ENCODE data around the gene ST3GAL4.
A peak's percentile ranks its signal among the peaks of the same experiment; 100 is the strongest.
"Not testable (repeated sequence)": the region's sequence is repeated elsewhere in the genome, so short reads cannot be mapped to it uniquely, and the experiment has no call there.

Gene ST3GAL4

DNA sequence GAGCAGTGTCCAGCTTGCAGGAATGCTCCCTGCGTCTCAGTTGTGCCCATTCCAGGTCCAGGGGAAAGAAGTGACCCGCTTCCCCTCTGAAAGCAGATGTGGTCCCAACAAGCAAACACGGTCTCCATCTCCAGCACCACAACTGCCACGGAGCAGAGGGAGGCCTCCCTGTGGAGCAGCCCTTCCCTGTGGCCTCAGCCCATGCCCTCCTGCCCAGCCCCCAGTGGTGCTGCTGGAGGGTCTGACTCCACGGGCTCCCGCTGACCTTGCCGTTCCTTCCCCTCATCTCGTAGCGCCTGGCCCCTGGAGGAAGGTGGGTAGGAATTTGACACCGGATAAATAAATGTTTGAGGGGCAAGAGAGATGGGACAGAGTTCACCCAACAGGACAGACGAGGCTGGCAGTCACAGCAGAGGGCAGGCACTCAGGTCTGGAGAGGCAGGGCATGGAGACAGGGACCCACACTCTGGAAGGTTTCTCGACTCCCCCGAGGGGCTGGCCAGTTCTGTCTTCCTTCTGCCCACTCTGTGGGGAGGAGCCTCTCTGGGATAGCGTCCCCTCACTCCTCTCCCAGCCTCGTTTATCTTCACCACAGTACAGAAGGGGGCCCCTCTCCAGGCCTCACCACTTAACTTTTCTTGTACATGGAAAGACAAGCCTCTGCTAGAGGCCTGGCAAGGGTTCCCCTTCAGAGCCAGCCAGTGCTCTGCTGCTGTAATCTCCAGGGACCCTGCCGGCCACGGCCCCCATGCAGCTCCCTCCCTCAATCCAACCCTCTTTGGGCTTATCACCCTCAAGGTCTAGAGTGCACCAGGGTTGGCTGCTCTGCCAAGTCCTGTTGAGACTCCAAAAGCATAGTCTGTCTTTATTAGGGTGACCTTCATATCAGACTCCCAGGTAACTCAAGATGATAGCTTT is 7.5 kb upstream of the ST3GAL4 start:
- no peak for DNase-seq

DNA sequence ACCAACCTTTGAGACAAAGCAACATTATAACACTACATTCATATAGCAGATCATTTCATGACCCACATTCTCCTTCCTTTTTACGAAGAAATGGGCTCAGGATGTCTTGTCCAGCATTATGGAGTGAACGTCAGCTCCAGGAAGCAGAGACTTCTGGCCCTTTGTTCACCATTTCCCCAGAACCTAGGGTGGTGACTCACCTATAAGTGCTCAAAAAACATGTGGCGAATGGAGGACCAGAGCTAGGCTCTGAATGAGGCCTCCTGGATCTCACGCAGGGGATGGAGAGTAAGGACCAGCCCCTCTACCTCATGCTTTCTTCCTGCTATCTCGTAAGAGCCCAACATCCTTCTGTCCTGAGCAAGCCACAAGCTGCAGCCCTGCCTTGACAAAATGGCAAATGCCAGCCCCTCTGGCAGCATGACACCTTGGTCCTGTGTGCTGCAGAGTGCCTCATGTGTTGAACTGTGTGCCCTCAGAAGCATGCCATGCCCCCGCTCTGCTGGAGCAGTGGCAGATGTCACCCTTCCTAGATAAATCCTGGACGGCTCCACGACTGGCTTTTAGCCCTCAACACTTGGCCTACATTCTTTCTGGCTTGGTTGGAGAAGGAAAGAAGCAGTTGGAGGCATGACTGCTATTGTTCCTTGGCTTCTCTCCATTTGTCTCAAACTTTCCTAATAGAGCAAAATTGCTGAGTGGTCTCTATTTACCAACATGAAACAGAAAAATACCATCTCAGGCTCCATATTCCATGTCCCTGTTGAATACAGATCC is 6.5 kb upstream of the ST3GAL4 start:
- DNase-seq: no peak

DNA sequence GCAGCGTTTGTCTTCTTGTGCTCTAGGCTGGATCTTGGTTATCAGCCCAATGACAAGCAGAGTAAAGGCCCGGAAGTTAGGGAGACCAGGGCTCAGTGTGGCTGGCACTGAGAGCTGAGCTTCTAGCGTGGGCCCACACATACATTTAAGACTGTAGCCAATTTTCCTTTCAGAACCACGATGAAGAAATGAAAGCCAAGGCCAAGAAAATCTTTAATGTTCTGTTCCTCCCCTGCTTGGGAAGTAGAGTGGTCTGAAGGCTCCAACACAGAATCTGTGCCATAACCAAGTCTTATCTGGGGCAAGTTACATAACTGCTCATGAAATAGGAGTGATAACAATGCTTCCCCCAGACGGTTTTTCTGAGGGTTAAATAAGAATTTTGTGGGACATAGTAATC is 4.7 kb upstream of the ST3GAL4 start:
- no peak for DNase-seq

DNA sequence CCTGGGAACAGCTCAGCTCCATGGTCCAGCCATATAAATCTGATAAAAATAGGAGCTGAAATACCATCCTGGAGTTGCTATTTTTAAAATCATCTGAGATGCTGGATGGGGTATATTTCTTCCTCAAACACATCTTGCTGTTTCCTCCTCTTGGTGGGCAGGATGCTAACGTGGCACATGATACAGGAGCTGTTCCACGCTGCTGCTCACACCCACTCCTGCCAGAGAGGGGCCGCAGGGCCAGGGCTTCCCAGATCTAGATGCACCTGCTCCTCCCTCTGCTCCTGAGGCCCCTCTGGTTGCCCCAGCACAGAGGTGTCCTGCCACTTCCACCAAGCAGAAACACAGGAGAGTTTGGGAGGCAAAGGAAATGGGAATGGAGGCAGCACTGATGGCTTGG is 3.3 kb upstream of the ST3GAL4 start:
- DNase-seq: no peak

DNA sequence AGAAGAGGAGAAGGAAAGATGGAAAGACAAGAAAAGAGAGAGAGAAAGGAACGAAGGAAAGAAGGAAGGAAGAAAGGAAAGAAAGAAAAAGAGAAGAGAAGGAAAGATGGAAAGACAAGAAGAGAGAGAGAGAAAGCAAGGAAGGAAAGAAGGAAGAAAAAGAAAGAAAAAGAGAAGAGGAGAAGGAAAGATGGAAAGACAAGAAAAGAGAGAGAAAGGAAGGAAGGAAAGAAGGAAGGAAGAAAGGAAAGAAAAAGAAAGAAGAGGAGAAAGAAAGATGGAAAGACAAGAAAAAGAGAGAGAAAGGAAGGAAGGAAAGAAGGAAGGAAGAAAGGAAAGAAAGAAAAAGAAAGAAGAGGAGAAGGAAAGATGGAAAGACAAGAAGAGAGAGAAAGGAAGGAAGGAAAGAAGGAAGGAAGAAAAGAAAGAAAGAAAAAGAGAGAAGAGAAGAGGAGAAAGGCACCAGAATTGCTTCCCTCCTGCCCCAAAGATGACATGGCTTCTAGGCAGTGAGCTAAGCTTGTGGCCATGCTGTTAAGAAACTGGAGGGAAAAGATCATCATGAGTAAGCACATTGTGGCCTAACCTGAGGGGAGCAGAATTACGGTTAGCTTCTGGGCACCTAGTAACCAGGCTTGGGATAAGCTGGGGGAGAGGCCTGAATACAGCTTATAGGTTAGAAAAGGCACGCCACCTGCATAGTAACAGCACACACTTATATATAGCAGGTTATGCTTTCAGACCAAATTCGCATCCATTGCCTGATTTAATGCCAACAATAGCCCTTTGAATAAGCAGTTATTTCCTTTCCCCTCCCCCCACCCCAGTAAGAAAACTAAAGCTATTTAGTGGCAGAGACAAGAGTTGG is 2.3 kb upstream of the ST3GAL4 start:
- no peak for DNase-seq

GRCh38 chr11:126354631-126355323 is 709 bp upstream of the ST3GAL4 start:
- no peak for DNase-seq

- peak; percentile 68 for DNase-seq
These were observed 726 bp downstream of the ST3GAL4 start for GRCh38 chr11:126355926-126356897.

DNA sequence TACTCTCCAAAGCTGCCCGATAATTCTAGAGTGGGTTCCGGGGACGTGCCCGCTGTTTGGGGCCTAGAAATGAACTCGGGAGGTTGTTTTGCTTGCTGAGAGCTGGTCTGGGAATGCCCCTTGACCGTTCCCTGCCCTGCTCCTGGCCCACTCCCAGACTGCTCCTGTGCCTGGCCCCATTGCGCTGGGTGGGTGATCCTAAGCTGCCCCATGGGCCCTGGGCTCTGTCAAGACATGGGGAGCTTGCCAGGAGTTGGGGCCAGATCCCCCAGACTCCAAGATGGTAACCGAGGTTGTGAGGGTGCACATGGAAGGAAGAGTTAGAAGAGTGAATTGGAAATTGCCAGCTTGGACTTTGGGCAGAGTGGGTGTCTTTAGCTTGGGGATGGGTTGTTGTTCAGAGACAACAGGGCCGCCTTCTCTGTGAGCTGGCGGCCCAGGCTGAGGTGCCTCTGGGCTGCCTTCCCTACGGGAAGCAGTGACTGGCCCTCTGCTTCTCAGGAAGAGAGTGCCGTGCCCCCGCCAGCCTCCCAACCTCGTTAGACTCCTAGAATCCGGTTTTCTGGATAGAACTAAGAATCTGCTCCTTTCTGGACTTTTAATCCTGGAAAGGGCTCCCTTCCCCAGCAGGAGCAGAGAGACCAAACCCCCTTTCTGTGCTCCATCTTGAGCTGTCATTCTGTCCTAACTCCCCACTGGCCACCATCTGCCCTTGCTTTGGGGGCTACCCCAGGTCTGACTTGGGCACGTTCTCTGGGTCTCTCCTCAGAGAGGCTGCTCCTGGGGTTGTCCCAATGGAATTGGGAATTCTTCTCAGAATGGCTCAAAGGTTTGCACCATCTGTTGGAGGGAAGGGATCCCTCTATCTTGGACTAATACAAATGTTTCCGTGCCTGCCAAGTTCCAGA is 1.8 kb downstream of the ST3GAL4 start:
- DNase-seq: no peak

- DNase-seq: no peak
These were observed 2.7 kb downstream of the ST3GAL4 start for GRCh38 chr11:126357969-126358762.

DNA sequence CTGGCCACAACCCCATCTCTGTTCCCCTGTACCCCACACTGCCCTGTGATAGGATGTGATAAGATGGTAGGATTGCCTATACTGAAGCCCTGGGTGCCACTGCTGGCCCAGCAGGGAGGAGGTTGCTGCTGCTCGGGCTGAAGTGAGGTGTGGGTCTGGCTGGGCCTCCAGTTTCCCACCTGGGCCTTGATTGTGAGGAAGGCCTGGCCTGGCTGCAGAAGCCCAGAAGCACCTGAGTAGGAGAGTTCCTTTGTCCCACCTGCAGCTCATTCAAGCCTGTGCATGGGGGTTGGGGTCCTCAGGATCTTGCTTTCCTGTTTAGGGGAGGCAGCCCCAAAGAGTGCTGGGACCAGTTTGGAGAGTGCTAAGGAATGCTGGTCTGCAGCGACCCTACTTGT is 3.3 kb downstream of the ST3GAL4 start:
- no peak for DNase-seq

- DNase-seq: no peak
These were observed 4.1 kb downstream of the ST3GAL4 start for GRCh38 chr11:126359431-126360048.

- no peak for DNase-seq
These were observed 4.6 kb downstream of the ST3GAL4 start for GRCh38 chr11:126360049-126360446.

DNA sequence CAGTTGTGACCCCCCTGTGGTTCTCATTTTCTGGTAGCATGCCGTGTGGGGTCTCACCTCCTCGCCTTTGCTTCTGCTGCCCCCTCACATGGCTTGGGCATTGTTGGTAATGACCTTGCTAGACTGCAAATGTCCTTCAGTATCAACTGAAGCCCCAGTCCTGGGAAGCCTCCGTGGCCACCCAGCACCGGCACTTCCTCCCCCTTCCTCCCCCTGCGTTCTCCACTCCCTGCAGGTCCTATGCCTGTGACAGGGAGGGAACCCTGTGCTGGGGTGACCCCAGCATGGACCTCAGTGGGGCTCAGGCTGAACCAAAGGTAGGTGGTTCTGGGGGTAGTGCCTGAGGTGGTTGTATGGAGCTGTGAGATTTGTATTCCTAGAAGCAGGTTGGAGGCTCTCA is 5.9 kb downstream of the ST3GAL4 start:
- DNase-seq: no peak

DNA sequence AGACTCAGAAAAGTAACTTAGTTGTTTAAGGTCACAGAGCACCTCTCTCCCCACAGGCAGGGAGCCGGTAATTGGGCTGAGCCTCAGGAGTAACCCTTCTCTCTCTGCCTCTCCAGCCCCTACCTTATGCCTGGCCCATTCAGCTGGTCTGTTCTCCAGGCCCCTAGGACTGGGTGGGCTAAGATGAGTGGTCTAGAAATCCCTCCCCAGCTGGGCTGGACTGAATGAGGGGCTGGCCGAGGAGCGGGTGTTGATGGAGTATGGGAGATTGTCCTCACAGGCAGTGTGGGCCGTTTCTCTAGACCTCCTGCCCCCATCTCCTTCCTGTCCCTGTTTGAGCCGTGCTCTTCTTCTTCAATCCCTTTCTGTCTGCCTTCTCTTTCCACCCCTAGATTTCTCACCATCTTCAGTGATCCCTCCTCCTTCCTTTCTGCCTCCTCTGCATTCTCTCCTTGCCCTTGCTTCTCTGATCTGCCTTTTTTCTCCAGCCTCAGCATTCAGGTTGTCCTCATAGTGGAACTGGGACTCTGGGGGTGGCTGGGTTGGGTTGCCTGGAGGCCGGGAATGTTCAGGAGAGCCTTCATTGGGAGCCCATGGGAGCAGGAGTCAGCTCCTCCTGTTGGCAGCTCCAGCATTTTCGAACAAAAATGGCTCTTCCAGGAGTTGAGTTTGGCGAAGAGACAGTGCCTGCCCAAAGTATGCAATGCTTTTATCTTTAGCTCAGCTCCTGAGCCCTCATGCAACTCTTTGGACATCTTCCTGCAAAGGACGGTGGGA is 7.6 kb downstream of the ST3GAL4 start:
- DNase-seq: no peak

- DNase-seq: no peak
These were observed 8.3 kb downstream of the ST3GAL4 start for GRCh38 chr11:126363706-126364248.

DNA sequence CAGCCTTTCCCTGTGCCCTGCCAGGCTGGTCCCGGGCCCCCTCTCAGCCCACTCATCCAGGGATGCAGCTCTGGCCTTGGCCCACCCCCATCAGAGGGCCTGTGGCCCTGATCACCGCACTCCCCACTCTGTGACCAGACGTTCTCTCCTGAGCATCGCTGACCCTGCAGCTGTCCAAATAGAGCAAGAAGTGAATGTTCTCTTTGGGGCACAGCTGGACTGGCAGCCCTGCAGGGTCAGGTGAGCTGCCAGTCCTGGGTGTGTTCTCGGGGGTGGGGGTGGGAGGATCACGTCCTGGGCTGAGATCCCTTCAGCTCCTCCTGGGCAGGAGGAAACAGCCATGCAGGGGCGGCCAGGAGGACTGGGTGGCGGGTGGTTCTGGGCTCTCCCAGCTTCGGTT is 9.2 kb downstream of the ST3GAL4 start:
- DNase-seq: not testable (repeated sequence)

- DNase-seq: not testable (repeated sequence)
These were observed 10.0 kb downstream of the ST3GAL4 start for GRCh38 chr11:126365508-126365907.

Data from 8988T (cell line).